GM21367 (cell line): ENCODE results near the gene KCTD16.

Experiments used
- ATAC-seq: cut with Tn5 transposase; IDR thresholded peaks from one replicate; pipeline ENCODE4 v1.9.1; 2021; ENCODE audit not compliant: unreplicated experiment

KCTD16 gene

DNA sequence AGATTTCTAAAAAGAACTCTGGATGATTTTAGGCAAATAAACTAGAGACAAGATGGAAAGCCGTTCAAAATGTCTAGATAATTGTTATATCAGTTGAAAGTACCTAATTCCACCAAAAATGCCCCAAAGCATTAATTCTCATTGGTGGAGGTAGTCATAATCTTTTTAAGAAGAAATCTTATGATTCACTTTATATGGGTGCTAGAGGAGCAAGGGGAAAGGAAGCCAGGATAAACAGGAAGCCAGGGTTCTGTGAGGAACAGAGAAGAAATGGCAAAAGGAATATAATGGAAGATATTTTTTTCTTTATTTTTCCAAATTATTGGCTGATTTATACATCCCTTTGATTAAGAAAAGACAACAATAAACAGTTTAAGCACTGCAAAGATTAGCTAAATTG lies 8.0 kb upstream of the KCTD16 start:
- ATAC-seq: no peak

DNA sequence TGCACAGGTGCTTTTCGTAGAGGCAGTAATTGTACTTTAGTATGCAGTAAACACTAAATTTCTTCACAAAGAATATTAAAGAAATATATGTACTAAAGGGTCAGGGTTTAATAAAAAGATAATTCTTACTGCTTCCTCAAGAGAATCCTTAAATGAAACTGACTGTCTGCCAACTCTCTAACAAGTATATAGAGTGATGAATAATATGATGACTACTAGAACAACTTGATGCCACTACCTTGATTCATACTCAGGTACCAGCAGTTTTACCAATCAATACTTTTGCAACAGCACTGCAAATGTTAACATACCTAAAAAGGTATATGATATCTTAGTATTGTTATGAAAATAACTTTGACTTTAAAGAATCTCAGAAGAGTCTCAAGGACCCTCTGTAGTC lies 4.0 kb upstream of the KCTD16 start:
- no peak for ATAC-seq

DNA sequence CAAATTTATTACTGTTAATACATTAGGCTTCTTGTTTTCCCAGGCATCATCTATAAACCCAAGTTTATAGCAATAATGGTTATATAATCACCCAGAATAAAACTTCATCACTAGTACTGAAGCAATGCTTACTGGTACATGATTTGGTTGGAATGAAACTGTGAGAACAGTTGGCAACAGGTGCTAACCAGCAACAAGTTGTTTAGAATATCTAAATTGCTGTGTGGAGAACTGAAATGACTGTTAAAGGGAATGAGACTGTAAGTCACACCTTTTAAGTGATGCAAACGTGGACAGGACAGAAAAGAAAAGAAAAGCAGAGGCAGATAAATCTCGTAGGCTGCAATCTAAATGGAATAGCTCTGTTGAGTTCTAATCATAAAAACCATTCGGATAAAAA lies 2.7 kb upstream of the KCTD16 start:
- ATAC-seq: no peak

DNA sequence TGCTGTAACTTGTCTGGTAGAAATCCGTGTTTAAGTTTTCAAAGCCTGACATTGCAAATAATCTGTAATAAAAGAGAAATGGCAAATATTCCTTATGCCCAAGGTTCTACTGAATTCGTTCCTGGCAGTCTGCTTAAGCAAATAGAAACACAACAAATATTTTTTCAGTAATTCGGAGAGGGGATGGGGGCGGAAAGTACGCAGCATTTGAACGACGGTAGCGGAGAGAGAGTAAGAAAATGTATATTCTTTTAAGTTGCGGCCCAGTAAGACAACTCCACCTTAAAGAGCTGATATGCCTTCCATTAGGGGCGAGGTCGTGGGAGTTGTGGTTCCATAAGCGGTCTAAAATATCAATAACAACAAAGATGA lies 783 bp upstream of the KCTD16 start:
- ATAC-seq: no peak

DNA sequence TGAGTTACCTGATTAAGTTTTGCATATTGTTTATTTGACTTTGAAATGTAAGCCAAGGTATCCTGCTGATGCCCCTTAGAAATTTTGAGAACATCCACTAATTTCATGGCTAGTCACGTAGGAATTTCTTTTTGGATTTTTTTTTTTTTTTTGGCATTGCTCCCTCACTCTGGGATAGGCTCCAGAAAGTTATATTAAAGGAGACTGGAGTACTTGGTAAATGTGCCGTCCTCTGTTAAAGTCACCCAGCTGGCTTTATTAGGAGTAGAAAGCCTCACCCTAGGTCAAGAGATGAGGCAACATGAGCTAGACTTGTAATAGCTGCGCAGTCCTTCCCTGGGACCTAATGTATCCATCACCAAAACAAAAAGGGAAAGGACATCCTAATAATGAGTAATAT lies 3.1 kb downstream of the KCTD16 start:
- ATAC-seq: no peak

DNA sequence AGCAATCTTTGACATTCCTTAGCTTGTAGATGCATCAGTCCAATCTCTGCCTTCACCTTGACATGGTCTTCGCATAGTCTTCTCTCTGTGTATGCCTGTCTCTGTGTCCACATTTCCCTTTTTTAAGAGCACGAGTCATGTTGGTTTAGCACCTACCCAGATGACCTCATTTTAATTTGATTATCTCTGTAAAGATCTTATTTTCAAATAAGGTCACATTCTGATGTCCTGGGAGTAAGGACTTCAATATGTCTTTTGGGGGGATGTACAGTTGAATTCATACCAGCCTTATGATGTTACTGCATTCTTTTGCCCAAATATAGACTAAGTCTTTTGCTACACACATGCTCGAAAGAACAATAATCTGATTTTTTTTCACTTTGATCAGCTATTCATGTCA lies 6.9 kb downstream of the KCTD16 start:
- ATAC-seq: no peak

DNA sequence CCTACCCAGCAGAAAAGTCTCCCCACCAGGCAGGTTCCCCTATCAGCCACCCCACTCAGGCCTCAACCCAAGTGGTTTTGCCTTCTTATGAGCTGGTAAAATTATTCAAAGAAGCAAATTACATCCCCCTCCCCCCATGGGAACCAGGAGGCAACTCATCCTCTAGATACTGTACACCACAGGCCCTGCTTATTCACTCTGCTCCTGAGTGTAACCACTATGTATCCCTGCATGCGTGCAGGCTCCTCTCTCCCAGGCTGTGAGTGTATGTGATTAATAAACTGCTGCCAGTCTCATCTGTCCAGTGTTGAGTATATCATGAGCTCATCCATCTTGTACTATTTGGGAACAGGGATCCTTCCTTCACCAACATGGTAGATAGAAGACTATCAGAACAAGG lies 8.6 kb downstream of the KCTD16 start:
- ATAC-seq: no peak

DNA sequence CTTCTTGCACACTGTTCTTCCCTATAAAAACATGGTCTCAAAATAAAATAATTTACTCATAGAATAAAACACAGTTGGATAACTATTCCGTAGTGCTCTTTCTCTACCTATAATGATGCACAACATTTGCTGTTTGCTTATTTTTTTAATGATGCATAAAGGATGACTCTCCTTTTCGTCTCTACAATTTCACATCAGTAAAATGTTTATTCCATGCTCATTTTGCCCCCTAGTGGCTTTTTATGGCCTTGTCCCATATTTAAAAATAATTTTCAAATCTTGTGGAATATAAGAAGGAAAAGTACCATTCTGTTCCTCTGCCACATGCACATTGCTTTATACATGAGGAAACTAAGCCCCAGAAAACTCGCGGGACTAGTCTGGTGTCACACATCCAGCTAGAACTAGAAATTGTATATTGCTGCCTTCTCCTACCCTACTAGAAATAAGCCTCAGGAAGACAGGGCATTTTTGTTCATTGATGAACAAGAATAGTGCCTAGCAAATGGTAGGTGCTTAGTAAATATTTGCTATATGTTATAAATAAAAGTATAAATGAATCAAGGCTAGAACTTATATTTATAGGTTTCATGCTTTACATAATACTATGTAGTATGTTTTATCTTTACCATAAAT lies 12.7 kb downstream of the KCTD16 start:
- no peak for ATAC-seq

DNA sequence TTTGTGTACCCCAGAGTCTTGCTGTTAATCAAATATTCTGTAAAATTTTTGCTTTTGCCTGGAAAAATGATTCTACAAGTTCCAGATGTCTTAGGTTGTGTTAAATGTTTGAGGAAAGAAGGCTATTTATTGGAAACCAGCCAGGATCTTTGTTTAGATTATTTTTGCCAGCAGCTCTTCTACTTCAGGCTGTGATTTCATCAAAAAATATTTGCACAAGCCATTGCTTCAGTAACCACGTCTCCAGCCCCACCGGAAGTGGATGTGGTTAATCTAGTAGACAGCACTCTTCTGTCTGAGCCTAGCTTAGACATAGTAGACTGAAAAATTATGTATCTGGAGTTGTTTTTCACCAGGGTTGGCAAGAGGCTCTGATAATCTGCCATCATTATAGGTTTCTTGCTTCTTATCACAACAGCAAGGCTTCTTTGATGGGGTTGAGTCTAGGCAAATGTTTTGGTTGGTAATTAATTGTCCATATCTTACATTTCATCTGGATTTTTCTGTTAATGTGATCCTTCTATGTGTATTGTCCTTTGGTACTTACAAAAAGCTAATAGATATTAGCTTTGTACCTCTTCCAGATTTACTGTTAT lies 17.1 kb downstream of the KCTD16 start:
- peak; percentile 78 for ATAC-seq

DNA sequence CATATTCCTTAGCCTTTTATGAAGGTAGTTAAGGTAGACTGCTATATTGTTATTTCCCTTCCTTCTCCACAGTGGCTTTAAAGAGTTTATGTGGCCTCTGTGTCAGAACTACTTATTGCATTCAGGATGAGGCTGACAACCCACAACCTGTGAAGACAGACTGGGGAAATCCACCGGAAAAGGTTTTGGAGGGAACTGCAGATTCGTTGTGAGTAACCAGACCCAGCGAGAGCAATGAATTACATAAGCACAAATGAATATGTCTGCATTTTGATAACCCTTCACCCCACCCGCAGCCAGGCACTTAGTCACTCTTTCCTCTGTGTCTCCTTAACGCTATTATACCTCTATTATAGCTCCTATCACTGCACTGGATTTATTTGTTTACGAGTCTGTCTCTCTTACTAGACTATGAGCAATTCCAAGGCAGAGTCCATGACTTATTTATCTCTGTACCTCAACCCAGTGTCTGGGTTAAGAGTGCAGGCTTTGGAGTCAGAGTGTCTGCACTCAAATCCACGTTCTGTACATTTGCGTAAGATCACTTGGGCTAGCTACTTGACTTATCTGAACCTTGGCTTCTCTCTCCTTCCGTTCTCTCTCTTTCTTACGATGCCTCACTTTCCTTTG lies 19.2 kb downstream of the KCTD16 start:
- ATAC-seq: peak; percentile 29

DNA sequence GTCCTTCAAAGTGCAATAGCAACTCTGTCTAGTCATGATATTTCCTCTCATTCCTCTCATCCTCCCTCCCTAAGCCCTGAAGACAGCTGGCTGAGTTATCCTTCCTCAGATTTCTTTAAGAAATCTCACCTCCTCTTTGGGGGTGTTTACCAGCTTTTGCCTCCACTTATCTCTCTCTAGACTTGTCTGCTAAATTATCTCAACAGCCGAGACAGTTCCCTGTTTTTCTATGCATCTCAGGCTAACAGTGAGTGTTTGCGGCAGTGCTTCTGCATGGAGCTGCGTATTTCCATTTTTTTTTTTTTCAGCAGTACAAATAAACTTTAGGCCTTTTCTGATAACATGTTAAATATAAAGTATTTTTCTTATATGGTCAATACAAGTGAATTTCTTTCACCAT lies 20.9 kb downstream of the KCTD16 start:
- no peak for ATAC-seq

DNA sequence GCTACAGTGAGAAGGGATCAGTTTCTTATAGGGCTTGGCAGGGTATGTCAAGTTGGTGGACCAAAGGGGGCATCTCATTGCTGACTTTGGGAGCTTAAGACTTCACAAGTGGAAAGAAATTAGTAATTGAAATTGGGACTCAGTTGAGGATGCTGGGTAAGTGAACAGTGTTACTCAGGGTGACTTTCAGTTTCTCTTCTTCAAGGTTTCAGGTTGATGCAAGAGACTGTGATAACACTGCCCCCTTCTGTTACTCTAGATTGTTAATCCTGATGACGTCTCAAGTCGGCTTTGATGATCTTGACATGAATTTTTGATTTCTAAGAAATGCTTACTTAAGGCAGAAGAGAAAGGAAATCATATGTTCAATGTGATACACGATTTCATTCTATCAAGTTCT lies 21.3 kb downstream of the KCTD16 start:
- peak; percentile 91 for ATAC-seq

DNA sequence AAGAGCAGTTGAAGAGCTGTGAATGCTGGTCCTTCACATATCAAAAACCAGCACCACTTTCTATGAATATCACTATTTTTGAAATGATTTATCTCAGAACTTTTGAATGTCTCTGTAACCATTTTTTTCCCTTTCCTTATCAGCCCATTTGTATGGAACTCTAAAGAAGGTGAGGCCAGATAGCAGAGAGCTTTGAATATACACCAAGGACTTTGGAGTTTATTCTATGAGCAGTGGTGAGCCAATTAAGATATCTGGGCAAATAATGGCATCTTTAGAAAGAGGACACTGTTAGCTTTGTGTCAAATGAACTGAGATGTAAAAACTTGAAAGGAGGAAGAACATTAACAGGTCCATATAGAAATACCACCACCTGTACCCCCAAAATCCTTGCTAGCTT lies 22.0 kb downstream of the KCTD16 start:
- no peak for ATAC-seq

DNA sequence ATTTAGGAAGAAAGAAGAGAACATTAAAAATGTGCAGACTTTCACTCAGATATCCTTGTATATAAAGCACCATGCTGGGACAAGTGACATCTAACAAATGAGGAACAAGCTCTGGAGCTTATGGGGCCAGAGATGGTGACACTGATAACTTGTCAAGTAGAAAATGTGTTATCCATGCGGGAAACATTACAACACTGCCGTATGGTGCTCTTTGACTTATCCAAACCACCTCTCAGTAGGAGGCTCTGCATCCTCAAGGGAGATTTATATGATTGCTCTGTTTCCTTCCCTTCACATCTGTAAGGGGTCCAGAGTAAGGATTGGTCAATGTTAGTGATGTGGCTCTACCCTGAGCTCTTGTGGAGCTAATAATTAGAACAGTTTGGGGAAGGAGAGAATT lies 23.5 kb downstream of the KCTD16 start:
- ATAC-seq: no peak

DNA sequence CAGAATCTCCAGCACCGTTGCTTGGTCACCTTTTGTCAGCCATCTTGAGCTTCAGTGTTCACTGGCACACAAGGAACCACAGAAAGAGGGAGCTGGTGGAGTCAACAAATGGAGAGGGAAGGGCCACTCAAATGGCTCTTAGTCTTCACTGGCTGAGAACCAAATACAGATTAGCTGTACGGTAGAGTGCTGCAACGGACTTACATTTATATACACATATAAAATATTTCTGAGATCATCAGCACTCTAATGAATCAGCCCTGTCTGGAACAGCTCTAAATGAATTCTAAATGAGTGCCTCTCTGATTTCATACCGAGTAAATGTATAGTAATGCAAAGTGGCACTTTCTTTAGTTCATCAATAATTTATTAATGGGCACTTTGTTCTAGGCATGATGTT lies 24.8 kb downstream of the KCTD16 start:
- no peak for ATAC-seq

DNA sequence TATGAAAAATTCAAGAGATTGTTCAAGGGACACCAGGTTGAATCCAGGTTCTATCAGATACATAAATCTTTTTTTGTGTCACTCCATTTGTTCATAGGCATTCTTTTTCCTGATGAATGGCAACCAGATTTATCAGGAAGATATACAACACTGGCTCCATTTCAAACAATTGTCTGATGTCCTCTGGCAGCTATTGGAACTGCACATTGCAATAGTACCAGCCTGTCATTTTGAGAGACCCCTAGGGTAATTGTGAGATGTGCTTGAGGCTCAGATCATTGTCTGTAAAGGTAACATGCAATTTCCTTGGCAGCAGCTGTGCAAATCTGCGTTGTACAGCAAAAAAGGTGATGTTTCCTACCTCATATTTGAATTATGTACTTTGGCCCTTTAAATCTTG lies 25.9 kb downstream of the KCTD16 start:
- ATAC-seq: no peak

DNA sequence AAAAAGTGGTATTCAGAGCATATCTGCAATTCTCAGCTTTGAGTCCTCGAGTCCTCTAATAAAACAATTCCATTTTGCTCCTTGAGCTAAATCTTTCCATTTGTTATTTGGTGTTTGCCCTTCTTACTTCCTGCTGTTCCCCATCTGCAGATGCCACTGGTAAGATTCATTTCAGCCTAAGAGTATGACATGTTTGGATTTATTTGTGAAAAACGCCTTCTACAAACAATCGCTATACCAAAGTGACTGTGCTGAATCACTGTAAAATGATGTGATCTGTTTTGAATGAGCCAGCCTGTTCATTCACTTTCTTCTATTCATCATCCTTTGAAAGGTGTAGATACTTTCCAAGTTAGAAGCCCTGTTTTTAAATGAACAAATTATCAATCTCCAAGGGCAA lies 27.7 kb downstream of the KCTD16 start:
- ATAC-seq: no peak

DNA sequence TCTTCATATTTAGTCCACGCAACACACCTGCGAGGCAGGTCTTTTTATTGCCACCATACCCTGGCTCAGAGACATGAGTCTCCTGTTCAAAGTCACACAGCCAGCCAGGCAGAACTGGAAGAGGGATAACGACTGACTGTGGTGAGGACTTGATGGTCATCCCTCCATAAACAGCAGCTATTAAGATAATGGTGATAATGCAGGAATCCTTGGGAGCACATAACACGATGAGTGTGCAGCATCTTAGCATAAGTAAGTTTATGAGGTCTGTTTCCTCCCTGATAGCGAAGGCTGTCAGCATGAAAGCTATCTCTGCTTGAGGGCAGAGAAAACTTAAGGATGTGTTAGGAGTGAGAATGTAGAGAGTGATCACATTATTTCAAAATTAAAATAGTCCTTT lies 30.9 kb downstream of the KCTD16 start:
- no peak for ATAC-seq

DNA sequence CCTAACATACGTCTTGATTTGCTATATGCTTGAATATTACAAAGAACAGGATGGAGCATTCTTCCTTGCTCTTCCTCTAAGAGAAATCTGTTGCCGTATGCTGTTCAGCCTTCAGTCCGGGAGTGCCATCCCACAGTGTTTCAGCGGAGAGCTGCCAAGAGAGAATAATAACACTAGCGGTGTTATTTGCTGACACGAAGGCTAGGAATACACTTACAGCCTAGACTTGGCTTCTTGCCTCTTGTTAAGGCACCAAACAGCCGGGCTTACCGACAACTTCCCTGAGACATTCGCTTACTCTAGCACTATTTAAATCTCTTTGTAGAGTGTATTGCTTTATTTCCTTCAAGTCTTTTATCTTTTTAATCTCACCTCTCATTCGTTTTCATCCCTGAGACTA lies 31.4 kb downstream of the KCTD16 start:
- ATAC-seq: no peak

DNA sequence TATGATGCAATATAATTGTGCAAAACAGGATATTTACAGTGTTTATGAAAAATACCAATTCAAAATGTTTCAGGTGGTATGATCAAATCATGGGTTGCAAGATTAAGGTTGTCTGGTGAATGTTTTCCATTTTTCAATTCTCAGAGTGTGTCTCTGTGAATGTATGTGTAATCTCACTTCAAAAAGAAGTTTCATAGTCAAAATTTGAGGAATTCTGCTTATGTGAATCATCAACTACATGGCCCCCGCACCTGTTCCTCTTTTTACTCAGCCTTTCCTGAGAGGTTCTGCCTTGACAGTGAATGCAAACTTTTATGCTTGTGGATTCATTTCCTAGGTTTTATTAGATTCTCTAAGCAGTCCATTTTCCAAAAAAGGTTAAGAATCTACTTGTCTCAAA lies 32.1 kb downstream of the KCTD16 start:
- ATAC-seq: no peak

DNA sequence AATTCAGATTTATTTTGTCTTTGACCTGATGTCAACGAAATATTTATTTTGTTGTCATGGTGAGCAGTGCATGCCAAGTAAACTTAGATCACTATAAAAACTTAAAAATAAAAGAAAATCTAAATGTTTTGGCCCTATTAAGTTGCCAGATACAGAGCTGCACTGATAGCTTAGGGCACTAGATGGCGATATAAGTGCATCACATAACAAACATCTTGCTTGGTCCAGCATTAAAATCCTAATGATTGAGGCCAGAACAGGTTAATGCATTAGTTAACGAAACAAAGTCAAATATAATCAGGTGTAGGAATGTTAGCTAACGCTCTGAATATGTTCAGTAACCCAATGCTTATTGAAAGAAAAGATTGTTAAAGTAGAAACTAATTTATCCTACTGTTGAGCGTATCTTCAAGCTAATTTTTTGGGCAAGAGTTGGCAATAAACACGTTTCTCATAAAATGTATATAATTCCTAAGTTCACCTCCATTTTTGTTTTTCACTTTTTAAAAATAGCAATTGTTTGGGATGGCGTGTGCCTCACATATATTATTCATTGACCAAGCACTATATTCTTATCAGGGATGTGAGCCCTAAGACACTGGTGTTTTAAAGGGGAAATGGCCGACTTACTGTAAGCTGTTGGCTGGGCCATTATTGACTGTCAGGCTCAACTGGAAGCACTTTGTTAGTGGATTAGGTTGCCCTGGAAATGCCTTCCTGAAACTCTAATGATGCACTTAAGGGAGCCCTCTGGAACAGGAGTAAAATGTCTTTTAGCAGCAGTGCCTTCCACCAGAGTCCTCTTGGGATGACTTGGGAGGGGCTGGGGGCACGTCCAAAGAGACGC lies 33.3 kb downstream of the KCTD16 start:
- peak; percentile 92 for ATAC-seq

DNA sequence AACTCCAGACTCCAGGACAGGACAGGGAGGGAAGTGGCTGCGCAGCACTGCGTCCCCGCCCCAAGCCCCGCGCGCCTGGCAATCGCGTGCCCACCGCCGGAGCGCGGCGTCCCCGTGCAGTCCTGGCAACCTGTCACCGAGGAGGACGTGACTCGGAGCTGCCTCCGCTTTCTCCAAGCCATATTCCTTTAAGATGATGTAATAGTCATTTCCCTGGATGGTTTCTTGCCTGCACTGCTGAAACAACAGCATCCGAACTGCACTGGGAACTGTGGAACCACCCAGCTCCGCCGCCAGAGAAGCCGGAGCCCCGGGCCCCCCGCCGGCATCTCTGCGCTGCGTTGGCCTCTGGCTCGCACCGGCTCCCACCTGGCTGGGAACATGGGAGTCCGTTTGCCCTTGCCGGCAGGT lies 34.5 kb downstream of the KCTD16 start:
- no peak for ATAC-seq
